ENCODE measurements around the gene AHDC1. TPM values are rescaled to one million over a fixed set of nuclear protein-coding genes. Genes with fewer than 3 reads are reported as not detected.

The AHDC1 gene
- total and polyA plus RNA-seq, 2 of the 13 experiments (the other 11 are each of a cell fraction or from before 2014, with no cell fraction given) = 1.0 to 2.7 TPM

DNA sequence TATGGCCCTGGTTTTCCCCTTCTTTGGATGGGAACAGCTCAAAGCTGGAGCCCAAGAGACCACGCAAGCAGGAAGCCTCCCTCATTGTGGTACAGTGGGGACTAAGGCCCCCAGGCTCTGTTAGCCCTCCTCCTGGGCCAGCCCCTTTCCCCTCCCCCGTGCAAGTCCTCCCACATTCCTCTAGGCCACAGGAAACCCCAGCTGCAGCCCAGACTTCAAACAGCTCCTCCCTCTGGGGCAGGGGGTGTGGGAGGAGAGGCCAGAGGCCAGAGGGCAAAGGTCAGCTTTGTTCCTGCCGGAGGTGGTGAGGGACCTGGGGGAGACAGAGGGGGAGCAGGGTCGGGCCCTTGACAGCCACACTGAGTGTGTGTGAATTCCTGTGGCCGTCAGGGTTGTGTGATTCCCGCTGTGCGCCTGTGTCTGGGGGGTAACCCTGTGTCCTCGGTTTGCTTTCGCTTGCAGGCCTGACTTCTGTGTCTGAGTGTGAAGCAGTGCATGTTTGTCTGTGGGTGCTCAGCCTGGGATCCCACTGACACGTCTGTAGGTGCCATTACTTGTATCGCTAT lies 3.4 kb upstream of the AHDC1 start (continued):
- TF ChIP-seq GLMP (CRISPR knock-in tag; IDR thresholded peaks at IDR 0.05; ENCODE audit: borderline replicate concordance) = no peak
- TF ChIP-seq, protein P1, sequence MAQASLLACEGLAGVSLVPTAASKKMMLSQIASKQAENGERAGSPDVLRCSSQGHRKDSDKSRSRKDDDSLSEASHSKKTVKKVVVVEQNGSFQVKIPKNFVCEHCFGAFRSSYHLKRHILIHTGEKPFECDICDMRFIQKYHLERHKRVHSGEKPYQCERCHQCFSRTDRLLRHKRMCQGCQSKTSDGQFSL (CRISPR knock-in tag; IDR thresholded peaks at IDR 0.05) = peak; percentile 85
- no peak for TF ChIP-seq PLRG1 (conservative IDR thresholded peaks at IDR 0.05)
- no peak for TF ChIP-seq GTF2F1 (IDR thresholded peaks at IDR 0.05; ENCODE audit: low read length)
- no peak for TF ChIP-seq TP53 (CRISPR knock-in tag; conservative IDR thresholded peaks at IDR 0.05)
- TF ChIP-seq GATA4 (IDR thresholded peaks at IDR 0.05; ENCODE audit: borderline replicate concordance, low read depth) = peak; percentile 44; the same call in 1 of the 2 replicates
- peak; percentile 98 for TF ChIP-seq HDAC1 (CRISPR knock-in tag; IDR thresholded peaks at IDR 0.05)
- no peak for TF ChIP-seq HDAC6 (IDR thresholded peaks at IDR 0.05; ENCODE audit: low read depth, low read length)
- 0 out of 2 replicates have a peak, but pooled peaks have one; percentile 44 for TF ChIP-seq ZNF792 (CRISPR knock-in tag; IDR thresholded peaks at IDR 0.05)
- TF ChIP-seq ZFP1 (CRISPR knock-in tag; IDR thresholded peaks at IDR 0.05) = peak; percentile 66; the same call in 1 of the 2 replicates
- TF ChIP-seq NR2F6 (IDR thresholded peaks at IDR 0.05) = peak; percentile 100
- peak; percentile 100 for TF ChIP-seq NR2F6 (CRISPR knock-in tag; IDR thresholded peaks at IDR 0.05)
- TF ChIP-seq BRCA1 (CRISPR knock-in tag; IDR thresholded peaks at IDR 0.05) = no peak
- TF ChIP-seq ZKSCAN5 (CRISPR knock-in tag; IDR thresholded peaks at IDR 0.05) = peak; percentile 51; the same call in 1 of the 2 replicates
- TF ChIP-seq FUBP1 (CRISPR knock-in tag; IDR thresholded peaks at IDR 0.05; ENCODE audit: borderline replicate concordance) = peak; percentile 58; the same call in 1 of the 2 replicates
- TF ChIP-seq SKI (IDR thresholded peaks at IDR 0.05; ENCODE audit: partially characterized antibody) = peak; percentile 79
- TF ChIP-seq NFATC3 (CRISPR knock-in tag; IDR thresholded peaks at IDR 0.05) = peak; percentile 41; the same call in 1 of the 2 replicates
- no peak for TF ChIP-seq RAD21 (CRISPR knock-in tag; IDR thresholded peaks at IDR 0.05)
- TF ChIP-seq ZNF546 (CRISPR knock-in tag; conservative IDR thresholded peaks at IDR 0.05) = no peak
- TF ChIP-seq ZNF562 (CRISPR knock-in tag; IDR thresholded peaks at IDR 0.05; ENCODE audit: borderline replicate concordance) = no peak
- TF ChIP-seq, protein P2, sequence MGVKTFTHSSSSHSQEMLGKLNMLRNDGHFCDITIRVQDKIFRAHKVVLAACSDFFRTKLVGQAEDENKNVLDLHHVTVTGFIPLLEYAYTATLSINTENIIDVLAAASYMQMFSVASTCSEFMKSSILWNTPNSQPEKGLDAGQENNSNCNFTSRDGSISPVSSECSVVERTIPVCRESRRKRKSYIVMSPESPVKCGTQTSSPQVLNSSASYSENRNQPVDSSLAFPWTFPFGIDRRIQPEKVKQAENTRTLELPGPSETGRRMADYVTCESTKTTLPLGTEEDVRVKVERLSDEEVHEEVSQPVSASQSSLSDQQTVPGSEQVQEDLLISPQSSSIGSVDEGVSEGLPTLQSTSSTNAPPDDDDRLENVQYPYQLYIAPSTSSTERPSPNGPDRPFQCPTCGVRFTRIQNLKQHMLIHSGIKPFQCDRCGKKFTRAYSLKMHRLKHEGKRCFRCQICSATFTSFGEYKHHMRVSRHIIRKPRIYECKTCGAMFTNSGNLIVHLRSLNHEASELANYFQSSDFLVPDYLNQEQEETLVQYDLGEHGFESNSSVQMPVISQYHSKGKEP (CRISPR knock-in tag; IDR thresholded peaks at IDR 0.05) = no peak
- no peak for TF ChIP-seq ZNF773 (CRISPR knock-in tag; IDR thresholded peaks at IDR 0.05; ENCODE audit: borderline replicate concordance)
- TF ChIP-seq JUN (CRISPR knock-in tag; IDR thresholded peaks at IDR 0.05) = peak; percentile 80
- TF ChIP-seq ADNP (CRISPR knock-in tag; IDR thresholded peaks at IDR 0.05) = no peak
- peak; percentile 91; the same call in 1 of the 2 replicates for TF ChIP-seq BCL3 (CRISPR knock-in tag; IDR thresholded peaks at IDR 0.05)
- 0 out of 2 replicates have a peak, but pooled peaks have one; percentile 26 for TF ChIP-seq ZNF572 (CRISPR knock-in tag; IDR thresholded peaks at IDR 0.05)
- no peak for TF ChIP-seq CEBPB (IDR thresholded peaks at IDR 0.05; ENCODE audit: borderline replicate concordance, low read depth, low read length)
- peak; percentile 74; the same call in 1 of the 2 replicates for TF ChIP-seq ZNF460 (CRISPR knock-in tag; IDR thresholded peaks at IDR 0.05; ENCODE audit: borderline replicate concordance)

Measured in HepG2 (cell line).